Transverse colon (tissue), 4 donors: Measurements from ENCODE around the gene EMC1. TPM values are rescaled to one million over a fixed set of nuclear protein-coding genes. Genes with fewer than 3 reads are reported as not detected.

Experiments used
- DNase-seq: peaks from one replicate; pipeline ENCODE4 v3.0.0-alpha.2; 2019
- H3K27ac ChIP-seq, 4 donors: fragments of 200-600 bp; sonication (generic); 2 replicates each; pipeline ENCODE4 v1.5.1; 2016 to 2018; ENCODE audit warnings: inconsistent platforms in 4 of 4
- H3K27me3 ChIP-seq: fragments of 200-600 bp; sonication (generic); 2 replicates; pipeline ENCODE4 v1.5.1; 2017; ENCODE audit warnings: inconsistent platforms
- H3K36me3 ChIP-seq, 4 donors: fragments of 200-600 bp; sonication (generic); 2 replicates each; pipeline ENCODE4 v1.5.1; 2017 to 2019; ENCODE audit warnings: inconsistent platforms in 4 of 4
- H3K4me1 ChIP-seq, 4 donors: fragments of 200-600 bp; sonication (generic); 2 replicates each; pipeline ENCODE4 v1.5.1; 2017 to 2020; ENCODE audit warnings: inconsistent platforms in 4 of 4
- H3K4me3 ChIP-seq, 4 donors: fragments of 200-600 bp; sonication (generic); 1 replicate in 1 of 4; 2 replicates in 3 of 4; pipeline versions ENCODE4 v1.5.1 to v1.6.1; 2017 to 2019; ENCODE audit warnings: inconsistent platforms in 4 of 4
- H3K9me3 ChIP-seq, 2 donors: fragments of 200-600 bp; sonication (generic); 2 replicates each; pipeline ENCODE4 v1.5.1; 2017 to 2019; ENCODE audit warnings: inconsistent platforms in 2 of 2
- CTCF ChIP-seq, 5 experiments: fragments of 200-600 bp in 3 of 5; fragments of 450-650 bp in 2 of 5; sonication (generic) in 3 of 5; IDR thresholded peaks; 1 replicate in 2 of 5; 2 replicates in 3 of 5; pipeline ENCODE4 v1.5.1; 2016 to 2017; ENCODE audit warnings: antibody characterized with exemption in 5 of 5, inconsistent platforms in 3 of 5, mild to moderate bottlenecking in 2 of 5, moderate library complexity in 1 of 5
- EP300 ChIP-seq: sonication (generic); formaldehyde crosslinking; IDR thresholded peaks from one replicate; pipeline ENCODE4 v1.6.1; 2017; ENCODE audit warnings: antibody characterized with exemption, low read depth
- POLR2A ChIP-seq: fragments of 450-650 bp; IDR thresholded peaks from one replicate; pipeline ENCODE4 v1.6.1; 2016; ENCODE audit warnings: antibody characterized with exemption, mild to moderate bottlenecking, moderate library complexity
- POLR2AphosphoS5 ChIP-seq, 3 donors: sonication (generic); formaldehyde crosslinking; IDR thresholded peaks; one replicate each; pipeline ENCODE4 v1.6.1; 2016; ENCODE audit warnings: antibody characterized with exemption in 3 of 3
- WGBS, 2 donors: methylation state at CpG; one replicate each; pipeline ENCODE4 v1.1.5; 2018; ENCODE audit warnings: low coverage in 1 of 2; 5-methylcytosine and 5-hydroxymethylcytosine counted together
- in situ Hi-C, 4 donors: fragments of 200-750 bp; cut with MboI; loops; one replicate each; pipeline versions ENCODE4 v1.15.0 to v1.15.1; 2017; ENCODE audit warnings: low sequenced_read_pairs in 3 of 4, low pct_ligation_motif_present in 1 of 4, low pct_unique_long_range_greater_than_20kb in 1 of 4
- intact Hi-C: fragments of 100-400 bp; cut with DNase I; formaldehyde crosslinking; loops from one replicate; pipeline ENCODE4 v1.15.1; 2023; ENCODE audit warnings: low total_unique reads
- total RNA-seq, 4 donors: library from RNA; depleted of rRNA; stranded (reverse); fragments of >200 nt; gene quantifications; one replicate each; pipeline ENCODE4 v1.1.0, GENCODE V29; 2016

EMC1 gene
- total RNA-seq, 4 donors from 2014 or later: 18.3 to 39.7 (median 32.6) TPM

GRCh38 chr1:19204446-19205266 is 46.7 kb downstream of the EMC1 start:
- Histone ChIP-seq H3K4me3 (no peak overlapping the region), H3K27ac (peak overlapping the region in 2 of 4 donors; percentile 3 to 14), H3K9me3 (no peaks in the 10 kb centered on the region), H3K27me3 (no peaks in the 10 kb centered on the region), H3K4me1 (peaks cover 29 to 73% (median 46%) of the 10 kb centered on the region in 4 donors), H3K36me3 (peaks cover 0 to 9% (median 4%) of the 10 kb centered on the region in 4 donors)
- 75 to 86% methylated on average over 4 to 6 of the region's 6 CpGs for WGBS, 2 donors
- intact Hi-C loops: no loop called here
- in situ Hi-C loops: no loop called here
- TF ChIP-seq POLR2A (no peak), CTCF (IDR thresholded peaks at IDR 0.05) (no peak), POLR2AphosphoS5 (IDR thresholded peaks at IDR 0.05) (no peak), EP300 (no peak)
- DNase-seq: no peak

GRCh38 chr1:19203440-19203839 is 47.9 kb downstream of the EMC1 start:
- intact Hi-C loops (no loop called here), in situ Hi-C loops (no loop called here)
- TF ChIP-seq EP300 (no peak), CTCF (IDR thresholded peaks at IDR 0.05) (no peak), POLR2AphosphoS5 (IDR thresholded peaks at IDR 0.05) (no peak), POLR2A (no peak)
- Histone ChIP-seq H3K9me3 (no peaks in the 10 kb centered on the region), H3K36me3 (peaks cover 0 to 20% (median 7%) of the 10 kb centered on the region in 4 donors), H3K4me1 (peaks cover 24 to 64% (median 38%) of the 10 kb centered on the region in 4 donors), H3K27me3 (no peaks in the 10 kb centered on the region), H3K27ac (peak overlapping the region in 3 of 4 donors; percentile 14 to 27 (median 25)), H3K4me3 (no peak overlapping the region)
- no peak for DNase-seq
- 59 to 71% methylated on average over 2 of the region's 2 CpGs for WGBS, 2 donors

- DNase-seq: no peak
- Histone ChIP-seq H3K4me3 (no peak overlapping the region), H3K9me3 (no peaks in the 10 kb centered on the region), H3K27me3 (no peaks in the 10 kb centered on the region), H3K4me1 (peaks cover 16 to 53% (median 28%) of the 10 kb centered on the region in 4 donors), H3K27ac (no peak overlapping the region), H3K36me3 (peaks cover 1 to 31% (median 14%) of the 10 kb centered on the region in 4 donors)
- intact Hi-C loops: no loop called here
- in situ Hi-C loops: no loop called here
- TF ChIP-seq EP300 (no peak), CTCF (IDR thresholded peaks at IDR 0.05) (no peak), POLR2A (no peak), POLR2AphosphoS5 (IDR thresholded peaks at IDR 0.05) (no peak)
- WGBS, 2 donors: 71% methylated on average over 3 of the region's 3 CpGs; no CpG with 5 or more reads in 1 of the 2 donors
Observed at GRCh38 chr1:19202396-19202795, 48.9 kb downstream of the EMC1 start.

- no peak for TF ChIP-seq CTCF (IDR thresholded peaks at IDR 0.05)
- TF ChIP-seq POLR2A: no peak
- no peak for TF ChIP-seq POLR2AphosphoS5 (IDR thresholded peaks at IDR 0.05)
- TF ChIP-seq EP300: no peak
- in situ Hi-C loops (loop anchor here in 1 of 4 donors (10.0 kb wide), 1 partner anchor 45 kb away; no protein-coding TSS in a partner anchor), intact Hi-C loops (no loop called here)
- H3K9me3 ChIP-seq: no peaks in the 10 kb centered on the region
- H3K4me1 ChIP-seq: peaks cover 9 to 31% (median 20%) of the 10 kb centered on the region in 4 donors
- no peaks in the 10 kb centered on the region for H3K27me3 ChIP-seq
- no peak for DNase-seq
- H3K4me3 ChIP-seq: no peak overlapping the region
- H3K36me3 ChIP-seq: peaks cover 1 to 45% (median 23%) of the 10 kb centered on the region in 4 donors
- WGBS, 2 donors: 67% methylated on average over 4 of the region's 4 CpGs; no CpG with 5 or more reads in 1 of the 2 donors
- no peak overlapping the region for H3K27ac ChIP-seq
Observed at GRCh38 chr1:19199969-19200604, 51.2 kb downstream of the EMC1 start.
